ENCODE data around the gene CUEDC1. TPM values are rescaled to one million over a fixed set of nuclear protein-coding genes. Genes with fewer than 3 reads are reported as not detected.
A peak's percentile ranks its signal among the peaks of the same experiment; 100 is the strongest.

The CUEDC1 gene
- total RNA-seq, 1 donor from 2014 or later: 34.1 TPM

DNA sequence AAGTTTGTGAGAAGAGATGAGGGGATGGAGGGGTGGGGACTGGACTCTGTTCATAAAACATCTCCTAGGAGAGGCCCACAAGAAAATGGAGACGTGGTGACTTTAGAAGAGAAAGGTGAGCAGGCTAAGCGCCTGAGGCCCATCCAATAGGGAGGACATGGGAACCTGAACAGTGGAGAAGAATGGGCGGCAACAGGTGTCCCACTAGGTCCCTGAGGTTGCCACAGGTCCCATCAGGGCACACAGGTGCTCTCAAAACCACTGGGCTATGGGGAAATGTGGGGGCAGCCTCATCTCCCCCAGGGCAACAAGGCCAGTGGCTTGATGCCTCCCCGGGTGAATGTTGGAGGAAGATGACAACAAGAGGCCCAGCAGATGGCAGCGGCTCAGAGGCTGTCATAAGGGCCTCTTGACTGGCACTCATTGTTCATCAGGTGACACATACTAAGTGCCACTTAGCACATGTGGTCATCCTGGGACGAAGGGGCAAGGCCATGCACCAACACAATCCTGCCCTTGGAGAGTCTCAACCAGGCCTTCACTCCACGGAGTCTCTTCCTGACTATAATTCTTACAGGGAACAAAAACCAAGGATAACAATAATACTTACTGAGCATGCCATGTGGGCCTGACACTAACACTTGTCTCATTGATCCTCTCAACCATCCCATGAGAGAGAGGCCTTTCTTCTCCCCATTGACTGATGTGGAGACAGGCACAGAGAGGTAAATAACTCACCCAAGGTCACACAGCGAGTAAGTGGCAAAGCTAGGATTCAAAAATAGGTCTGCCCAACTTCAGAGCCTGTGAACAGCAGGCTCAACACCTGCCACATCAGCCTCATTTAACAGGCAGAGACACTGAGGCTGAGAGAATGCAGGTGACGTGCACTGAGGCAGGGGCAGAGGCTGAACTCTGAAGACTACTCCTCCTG lies 38.0 kb downstream of the CUEDC1 start:
- DNase-seq (ENCODE audit: low spot score): no peak

DNA sequence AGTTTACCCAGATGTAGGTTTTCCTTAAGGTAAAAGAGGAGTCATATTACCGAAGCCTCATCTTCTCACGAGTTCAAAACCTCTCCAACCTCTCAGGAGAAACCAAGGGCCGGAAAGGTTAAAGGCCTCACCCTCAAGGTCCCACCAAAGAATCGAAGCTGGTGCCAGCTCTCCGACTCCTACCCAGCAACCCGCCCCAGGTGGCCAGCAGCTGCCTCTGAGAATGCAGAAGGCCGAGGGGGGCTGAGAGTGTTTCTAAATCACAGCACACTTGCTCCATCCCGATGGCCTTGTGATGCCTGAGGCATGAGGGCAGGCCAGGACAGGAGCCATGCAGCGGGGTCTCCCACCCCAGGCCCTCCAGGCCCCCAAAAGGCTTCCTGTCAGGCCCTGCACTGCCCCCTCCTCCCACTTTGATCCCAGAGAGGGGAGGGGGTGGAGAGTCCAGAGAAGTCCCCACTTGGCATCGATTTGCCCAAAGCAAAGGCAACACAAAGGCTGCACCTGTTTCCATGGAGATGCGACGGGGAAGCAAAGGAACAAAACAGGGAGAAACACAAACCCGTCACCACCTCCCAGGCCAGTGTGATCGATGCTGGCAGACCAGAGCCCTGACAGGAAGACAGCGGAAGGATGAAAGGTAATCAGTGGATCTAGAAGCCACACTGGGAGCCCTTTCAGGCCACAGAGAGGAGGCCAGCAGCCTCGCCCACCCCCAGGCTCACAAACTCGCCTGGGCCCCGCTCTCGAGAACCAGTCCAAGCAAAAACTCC lies 39.0 kb downstream of the CUEDC1 start:
- DNase-seq (ENCODE audit: low spot score): no peak

DNA sequence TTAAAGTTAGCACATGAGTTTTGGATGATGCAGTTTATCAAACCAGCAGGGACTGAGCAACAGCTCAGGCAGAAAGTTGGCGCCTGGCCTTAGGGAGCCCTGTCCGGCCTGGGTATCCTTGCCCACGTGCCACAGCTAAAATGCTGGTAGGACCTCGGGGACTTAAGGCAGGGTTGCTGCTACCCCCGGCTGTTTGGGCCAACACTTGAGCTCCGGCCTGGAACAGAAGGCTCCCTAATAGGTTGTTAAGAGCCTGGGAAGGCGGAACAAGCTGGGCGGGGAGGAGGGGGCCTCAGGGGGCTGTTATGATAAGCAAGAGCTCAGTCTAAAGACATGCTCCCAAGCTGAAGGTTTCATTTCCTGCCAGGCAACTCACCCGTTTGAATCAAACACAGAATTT lies 39.7 kb downstream of the CUEDC1 start:
- DNase-seq (ENCODE audit: low spot score): no peak

DNA sequence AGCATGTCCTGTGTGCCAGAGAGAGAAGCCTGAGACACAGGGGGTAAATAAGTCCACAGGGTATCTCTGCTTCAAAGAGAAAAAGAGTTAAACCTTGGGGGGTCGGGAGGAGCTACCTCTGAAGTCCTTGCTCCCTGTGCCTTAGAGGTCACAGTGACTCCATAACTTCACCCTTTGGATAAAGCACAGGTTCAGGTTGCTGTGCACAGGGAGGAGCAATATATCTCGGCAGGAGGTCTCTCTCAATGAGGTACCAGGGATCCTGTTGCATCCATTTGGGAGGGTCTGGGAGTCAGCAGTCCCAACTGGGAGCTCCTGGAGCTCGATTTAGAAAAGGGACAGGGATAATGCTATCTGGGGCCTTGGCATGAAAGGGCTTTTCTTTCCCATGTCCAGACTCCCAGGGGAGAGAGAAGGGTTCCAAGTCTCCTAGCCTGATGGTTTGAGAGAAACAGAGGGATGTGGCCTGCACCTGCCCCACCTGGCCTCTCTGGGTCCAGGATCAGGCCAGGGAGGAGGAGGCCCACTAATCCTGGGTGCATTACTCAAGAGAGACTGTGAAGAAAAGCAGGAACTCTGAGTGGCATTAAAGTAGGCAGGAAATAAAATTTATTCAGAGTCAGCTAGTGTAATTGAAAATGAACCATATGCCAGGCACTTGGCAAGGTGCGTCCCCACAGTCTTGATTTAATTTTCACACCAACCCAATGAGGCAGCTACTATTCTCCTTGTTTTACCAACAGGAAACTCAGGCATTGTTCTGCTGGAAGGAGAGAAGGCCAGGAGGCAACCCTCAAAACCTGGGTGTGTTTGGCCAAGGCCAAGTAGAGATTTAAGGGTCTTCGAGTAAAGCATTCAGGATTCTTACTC lies 40.7 kb downstream of the CUEDC1 start:
- no peak for DNase-seq (ENCODE audit: low spot score)

DNA sequence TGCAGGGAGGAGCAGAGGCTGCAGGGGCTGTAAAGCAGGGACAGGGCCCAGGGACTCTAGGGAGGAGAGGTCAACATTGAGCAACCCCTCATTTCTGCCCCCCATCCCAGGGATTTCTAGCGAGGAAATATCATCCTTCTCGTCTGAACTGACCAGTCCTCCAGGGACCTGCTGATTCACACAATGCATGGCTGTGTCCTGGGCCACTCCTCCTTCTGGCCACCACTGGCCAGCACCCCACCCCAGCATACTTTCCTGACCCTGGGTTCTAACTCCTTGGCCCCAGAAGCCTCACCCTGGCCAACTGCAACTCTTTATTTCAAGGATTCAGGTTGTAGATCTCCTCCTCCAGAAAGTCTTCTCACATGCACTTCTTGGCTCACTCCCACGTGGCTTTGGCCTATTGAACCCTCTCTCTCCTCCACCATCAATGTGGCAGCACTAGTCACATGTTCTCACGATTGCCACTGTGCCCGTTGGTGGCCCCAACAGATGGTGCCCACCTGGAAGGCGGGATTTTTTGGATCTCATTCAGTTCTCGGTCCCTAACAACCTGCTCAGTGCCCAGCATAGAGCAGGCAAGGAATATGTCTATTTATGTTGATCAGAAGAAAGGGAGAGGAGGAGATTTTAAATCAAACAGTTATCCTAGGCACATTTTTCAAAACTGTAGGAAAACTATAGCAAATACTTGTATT lies 41.5 kb downstream of the CUEDC1 start:
- DNase-seq (ENCODE audit: low spot score): no peak

DNA sequence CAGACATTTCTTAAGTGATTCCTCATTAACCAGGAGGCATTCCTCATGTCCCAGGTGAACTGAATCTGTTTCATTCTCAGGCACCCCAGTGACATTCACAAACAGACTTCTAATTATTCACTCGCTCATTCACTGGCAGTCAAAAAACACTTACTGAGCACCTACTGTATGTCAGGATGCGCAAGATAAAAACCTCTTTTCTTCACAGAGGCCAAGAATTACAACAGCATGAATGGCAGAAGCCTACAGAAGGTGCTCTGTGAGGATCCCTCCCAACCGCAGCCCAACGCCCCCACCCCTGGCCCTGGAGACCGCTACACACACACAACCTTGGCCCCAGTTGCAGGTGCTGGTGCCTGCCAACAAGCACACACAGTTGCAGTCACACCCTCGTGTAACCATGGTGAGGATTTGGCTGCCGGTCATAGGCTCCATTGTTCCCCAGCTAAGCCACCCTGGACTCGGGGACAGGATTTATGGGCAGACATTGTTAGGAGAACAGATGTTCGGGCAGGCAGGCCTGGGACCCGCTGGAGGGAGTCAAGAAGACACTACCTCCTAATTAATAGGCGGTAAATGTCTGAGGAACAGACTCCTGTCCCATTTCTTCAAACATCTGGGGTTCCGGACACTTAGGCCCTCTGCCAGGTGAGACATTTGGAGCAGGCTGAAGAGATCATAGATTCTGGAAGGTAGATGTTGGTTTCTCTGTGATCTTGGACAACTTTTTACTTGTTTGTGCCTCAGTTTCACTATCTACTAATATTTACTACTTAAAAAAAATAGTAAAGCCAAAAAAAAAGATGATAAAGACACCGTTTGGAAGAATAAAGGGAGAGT lies 43.2 kb downstream of the CUEDC1 start:
- DNase-seq (ENCODE audit: low spot score): no peak

DNA sequence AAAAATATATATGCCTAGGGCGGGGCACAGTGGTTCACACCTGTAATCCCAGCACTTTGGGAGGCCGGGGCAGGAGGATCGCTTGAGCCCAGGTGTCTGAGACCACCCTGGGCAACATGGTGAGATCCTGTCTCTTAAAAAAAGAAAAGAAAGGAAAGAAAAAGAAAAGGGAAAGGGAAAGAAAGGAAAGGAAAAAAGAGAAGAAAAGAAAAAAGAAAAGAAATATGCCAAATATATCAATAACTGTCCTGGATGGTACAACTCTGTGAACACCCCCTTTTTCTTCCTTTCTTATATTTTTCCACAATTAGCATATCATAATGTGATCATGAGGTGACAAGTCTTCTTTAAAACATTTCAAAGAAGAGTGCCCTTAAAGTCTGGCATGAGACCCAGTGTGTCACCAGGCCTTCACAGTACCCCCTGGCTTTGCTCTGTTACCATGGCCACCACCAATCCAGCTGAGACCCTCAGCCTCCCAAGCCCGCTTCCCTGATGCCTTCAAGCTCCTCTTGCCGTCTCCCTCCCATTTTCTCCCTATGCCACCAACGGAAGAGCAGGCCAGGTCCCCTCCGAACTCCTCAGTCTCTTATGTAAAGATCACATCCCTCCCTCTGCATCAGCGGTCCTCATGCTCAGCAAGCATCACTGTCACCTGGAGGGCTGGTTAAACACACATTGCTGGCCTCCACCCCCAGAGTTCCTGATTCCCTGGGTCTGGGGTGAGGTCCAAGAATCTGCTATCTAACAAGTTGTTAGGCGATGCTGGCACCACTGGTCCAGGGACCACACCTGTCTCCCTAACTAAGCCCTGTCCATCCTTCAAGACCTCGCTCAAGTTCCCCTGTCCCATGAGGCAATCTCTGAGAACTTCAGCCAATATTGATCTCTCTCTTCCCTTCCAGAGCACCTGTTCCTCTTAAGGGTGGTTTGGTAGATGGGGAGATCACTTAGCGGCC lies 44.5 kb downstream of the CUEDC1 start:
- DNase-seq (ENCODE audit: low spot score): no peak

DNA sequence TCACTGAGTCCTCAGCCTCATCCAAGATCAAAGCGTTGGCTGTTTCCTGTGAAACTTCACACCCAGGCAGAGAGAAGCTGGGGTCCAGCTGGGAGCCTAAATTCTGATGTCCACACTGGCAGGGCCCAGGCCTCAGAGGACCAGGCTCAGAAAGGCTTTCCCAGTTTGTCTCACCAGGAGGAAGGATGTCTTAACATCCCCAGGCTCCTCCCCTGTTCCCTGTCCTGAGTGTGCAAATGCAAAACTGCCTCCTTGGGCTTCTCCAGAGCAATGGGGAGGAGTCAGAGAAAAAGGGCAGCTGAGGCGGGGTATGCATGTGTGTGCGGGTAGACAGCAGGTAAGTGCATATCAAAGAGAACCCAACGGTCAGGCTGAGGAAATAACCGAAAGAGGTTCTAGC lies 45.7 kb downstream of the CUEDC1 start:
- no peak for DNase-seq (ENCODE audit: low spot score)

DNA sequence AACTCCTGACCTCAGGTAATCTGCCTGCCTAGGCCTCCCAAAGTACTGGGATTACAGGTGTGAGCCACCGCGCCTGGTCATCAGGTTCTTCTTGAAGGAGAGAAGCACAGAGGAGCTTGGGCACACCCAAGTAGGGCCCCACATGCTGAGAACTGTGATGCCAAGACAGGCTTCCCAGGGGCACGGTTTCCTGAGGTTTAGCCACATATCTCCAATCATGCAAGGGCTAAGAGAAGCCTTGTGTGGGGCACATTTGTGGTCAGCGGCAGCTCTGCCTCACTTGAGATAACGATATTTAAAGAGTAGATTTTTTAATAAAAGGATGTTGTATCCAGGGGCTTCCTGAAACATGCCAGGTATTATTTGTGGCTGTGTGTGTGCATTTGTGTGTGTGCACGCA lies 46.9 kb downstream of the CUEDC1 start:
- no peak for DNase-seq (ENCODE audit: low spot score)

DNA sequence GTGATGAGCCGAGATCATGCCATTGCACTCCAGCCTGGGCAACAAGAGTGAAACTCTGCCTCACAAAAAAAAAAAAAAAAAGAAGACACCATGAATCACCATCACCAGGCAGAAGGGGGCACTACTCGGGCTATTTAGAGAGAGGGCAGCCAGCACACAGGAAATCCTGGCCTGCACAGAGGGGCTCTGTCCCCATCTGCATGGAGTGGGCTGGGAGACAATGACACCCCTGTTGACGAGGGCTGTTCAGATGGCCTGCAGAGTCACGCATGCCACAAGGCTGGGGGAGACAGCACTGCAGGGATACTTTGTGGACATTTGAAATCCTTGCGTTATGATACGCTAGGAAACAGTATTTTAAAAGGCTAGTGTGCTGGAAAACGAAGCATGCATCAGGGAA lies 48.3 kb downstream of the CUEDC1 start:
- DNase-seq (ENCODE audit: low spot score): no peak

DNA sequence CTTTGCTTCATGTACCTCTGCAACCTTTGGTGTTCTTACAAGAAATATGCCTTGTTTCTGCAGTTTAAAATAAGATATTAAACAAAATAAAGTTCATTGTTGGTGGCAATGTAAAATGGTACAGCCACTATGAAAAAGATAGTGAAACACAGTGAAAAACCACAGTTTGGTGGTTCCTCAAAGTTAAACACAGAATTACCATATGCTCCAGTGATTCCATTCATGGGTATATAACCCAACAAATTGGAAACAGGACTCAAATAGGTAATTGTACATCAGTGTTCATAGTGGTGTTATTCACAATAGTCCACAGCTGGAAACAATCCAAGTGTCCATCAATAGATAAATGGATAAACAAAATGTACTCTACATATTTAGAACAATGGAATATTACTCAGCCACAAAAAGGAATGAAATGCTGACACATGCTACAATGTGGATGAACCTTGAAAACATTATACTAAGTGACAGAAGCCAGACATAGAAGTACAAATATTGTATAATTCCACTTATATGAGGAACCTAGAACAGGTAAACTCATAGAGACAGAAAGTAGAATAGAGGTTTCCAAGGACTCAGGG lies 49.2 kb downstream of the CUEDC1 start:
- DNase-seq (ENCODE audit: low spot score): no peak

DNA sequence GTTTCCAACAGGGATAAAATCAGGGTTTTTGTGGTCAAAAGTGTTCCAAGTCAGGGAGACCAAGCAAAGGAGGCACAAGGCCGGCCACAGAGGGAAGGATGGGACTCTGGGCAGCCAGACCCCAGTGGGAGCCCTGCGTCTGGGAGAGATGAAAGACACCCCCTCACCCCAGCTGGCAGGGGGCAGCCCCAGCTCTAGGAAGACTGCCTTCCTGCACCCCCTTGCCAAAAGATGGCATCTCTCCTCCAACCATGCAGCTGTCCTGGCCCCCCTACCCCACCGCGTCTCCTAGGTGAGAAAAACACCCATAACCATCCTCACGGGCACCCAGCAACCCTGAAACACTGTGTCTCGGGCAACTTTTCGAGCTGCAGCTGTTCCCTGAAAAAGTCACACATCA lies 51.3 kb downstream of the CUEDC1 start:
- DNase-seq (ENCODE audit: low spot score): no peak

DNA sequence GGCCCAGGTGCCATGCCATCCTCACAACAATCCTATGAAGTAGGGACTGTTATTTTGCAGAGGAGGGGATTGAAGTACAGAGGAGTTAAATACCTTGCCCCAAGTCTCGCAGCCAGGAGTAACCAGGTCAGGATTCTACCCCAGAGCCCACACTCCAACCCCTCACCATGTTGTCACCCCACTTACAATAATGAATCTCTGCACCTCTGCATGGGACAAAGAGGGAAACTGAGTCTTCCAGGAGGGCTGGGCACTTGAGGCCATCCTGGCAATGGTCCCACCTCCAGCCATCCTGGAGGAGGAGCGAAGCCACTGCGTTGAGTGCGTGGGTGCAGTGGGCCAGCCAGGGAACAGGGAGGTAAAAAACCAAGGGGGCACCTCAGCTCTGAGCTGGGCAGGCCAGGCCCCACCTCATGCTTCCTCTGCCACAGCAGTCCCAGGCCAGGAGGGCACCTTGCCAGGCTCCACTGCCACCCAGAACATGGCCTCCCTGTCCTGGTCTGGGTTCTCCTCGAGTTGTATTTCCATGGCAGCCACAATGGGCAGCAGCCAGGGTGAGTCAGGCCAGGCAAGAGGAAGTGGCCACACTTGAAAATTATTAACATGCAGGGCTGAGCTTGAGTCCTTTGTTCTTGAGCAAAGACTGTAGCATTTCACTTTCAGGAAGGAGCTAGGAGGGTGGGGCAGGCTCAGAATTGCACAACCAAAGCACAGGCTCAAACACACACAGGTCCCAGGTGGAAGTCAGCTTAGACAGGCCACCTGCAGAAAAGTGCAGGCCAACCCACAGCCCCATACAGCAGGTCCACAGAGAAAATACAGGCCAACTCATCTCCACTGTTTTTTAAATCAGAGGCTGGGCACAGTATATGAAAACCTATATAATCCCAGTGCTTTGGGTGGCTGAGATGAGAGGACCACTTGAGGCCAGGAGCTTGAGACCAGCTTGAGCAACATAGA lies 52.1 kb downstream of the CUEDC1 start:
- DNase-seq (ENCODE audit: low spot score): peak; percentile 93

DNA sequence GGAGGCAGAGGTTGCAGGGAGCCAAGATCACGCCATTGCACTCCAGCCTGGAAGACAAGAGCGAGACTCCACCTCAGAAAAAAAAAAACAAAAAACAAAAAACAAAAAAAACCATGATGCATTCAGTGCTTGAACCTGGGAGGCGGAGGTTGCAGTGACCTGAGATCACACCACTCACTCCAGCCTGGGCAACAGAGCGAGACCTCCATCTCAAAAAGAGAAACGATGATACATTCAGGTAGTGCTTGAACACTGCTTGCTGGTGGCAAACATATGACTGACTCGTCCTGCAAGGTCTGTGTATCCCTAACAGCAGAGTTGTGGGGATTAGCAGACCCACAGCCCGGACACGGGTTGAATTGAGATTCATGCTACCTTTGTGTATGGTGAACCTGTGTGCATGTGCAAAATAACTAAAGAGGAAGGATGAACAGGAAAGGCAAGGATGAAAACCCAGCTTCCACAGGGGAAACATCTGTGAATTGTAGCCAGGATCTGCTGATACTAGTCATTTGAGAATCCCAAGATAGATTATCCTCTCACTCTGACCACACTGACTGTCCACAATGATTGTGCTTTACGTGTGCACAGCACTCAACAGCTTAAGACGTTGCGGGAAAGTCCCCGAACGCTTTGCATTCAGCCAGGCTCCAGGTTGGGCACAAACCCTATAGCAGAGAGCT lies 53.0 kb downstream of the CUEDC1 start:
- no peak for DNase-seq (ENCODE audit: low spot score)

DNA sequence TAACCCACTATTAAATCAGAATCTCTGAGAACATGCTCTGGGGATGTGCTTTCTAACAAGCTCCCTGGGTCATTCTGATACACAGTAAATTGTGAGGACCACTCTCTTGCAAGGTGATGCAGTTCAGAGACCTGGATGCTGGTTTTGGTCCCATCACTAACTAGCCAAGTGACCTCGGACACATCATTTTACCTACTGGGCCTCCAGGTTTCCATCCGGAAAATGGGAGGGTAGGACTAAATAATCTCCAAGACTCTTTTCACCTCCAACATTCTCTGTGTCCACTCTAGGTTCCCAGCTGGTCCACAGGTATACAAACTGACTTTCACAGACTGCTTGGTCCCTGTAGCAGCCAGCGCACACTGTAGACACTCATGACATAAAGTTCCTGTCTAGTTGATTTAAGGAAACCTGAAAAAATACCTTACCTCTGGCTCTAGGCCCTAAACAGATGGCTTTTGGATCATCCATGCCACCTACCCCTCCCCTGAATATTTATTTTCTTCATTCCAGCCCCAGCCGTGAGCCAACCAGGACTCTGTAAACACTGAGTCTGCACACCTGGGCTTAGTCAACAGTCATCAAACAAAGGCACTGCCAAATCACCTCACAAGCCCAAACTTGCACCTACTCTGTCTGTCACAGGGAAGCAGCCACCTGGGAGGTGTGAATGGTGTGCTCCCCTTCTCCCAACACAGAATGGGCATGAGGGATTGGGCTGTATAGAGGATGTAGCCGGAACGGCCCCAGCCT lies 54.0 kb downstream of the CUEDC1 start:
- no peak for DNase-seq (ENCODE audit: low spot score)

DNA sequence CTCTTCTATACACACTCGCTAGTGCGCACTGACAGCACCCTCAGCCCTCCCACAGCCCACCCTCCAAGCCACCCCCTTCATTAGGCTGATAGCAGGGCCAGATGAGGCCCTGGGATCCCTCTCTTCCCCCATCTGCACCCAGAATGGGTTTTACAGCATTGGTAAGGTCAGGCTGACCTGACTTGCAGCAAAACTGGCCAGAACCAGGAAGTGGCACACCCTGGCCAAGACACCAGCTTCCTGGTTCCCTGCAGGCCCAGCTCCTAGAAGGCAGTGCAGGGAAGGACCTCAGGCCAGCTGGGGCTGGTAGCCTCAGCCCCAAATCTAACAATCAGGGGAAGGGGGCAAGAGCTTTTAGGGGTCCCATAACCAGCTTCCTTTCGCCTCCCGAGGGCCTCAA lies 55.4 kb downstream of the CUEDC1 start:
- DNase-seq (ENCODE audit: low spot score): no peak
